Measurements from ENCODE around the gene KLHL26. TPM values are rescaled to one million over a fixed set of nuclear protein-coding genes. Genes with fewer than 3 reads are reported as not detected.

Gene KLHL26
- total and polyA plus RNA-seq, 2 of the 4 experiments (the other 2 are of a cell fraction): 2.2 to 4.7 TPM

DNA sequence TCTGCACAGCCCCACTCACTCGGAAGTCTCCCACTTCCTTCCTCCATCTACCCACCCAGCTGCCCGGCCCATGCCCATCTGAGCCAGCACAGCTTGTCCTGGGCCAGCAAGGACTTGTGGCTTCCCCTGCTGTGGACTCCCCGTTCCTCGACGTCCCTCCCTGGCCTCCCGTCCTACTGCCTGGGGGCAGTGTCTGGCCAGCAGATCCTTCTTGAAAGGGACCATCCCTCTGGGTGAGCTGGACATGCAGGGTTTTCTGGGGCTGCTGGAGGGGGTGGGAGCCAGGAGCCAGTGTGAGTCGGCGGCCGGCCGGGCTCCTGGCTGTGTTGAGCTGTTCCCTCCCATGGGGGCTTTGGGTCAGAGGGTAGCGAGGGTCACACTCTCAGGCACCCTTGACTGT is 73.4 kb downstream of the KLHL26 start:
- Histone ChIP-seq H3K4me3 (ENCODE audit: insufficient read depth, low read depth, low read length) (no peak overlapping the region), H2AFZ (replicated peaks; ENCODE audit: low read length, poor library complexity) (no peak overlapping the region), H3K14ac (replicated peaks; ENCODE audit: low read depth, low read length) (no peak overlapping the region), H3K9me3 (ENCODE audit: control insufficient read depth, insufficient read depth, low read length) (no peaks in the 10 kb centered on the region), H2AK9ac (replicated peaks; ENCODE audit: low read depth, low read length, poor library complexity) (no peak overlapping the region), H2BK120ac (ENCODE audit: low read depth, low read length) (no peak overlapping the region), H2BK5ac (ENCODE audit: low read depth, low read length, poor library complexity, severe bottlenecking) (no peak overlapping the region), H2BK15ac (ENCODE audit: low read depth, low read length) (no peak overlapping the region), H3K36me3 (ENCODE audit: control insufficient read depth, insufficient read depth, low read length) (no peaks in the 10 kb centered on the region), H3K56ac (ENCODE audit: extremely low read depth, insufficient read depth, low read length) (no peak overlapping the region), H4K91ac (ENCODE audit: insufficient read depth, low read depth, low read length) (no peak overlapping the region), H3K4ac (ENCODE audit: low read depth, low read length) (no peak overlapping the region), H3K27ac (ENCODE audit: insufficient read depth, low read length) (no peak overlapping the region), H3K4me2 (ENCODE audit: low read depth, low read length) (no peak overlapping the region), H4K20me1 (ENCODE audit: insufficient read depth, low read length) (peaks cover 36% of the 10 kb centered on the region), H3K79me1 (ENCODE audit: low read depth in 1 of 2, low read length in 2 of 2) (peaks cover 14 to 16% of the 10 kb centered on the region in 2 experiments), H3K23ac (ENCODE audit: low read depth, low read length) (no peak overlapping the region), H3K9ac (ENCODE audit: low read depth, low read length) (no peak overlapping the region), H2AK5ac (ENCODE audit: low read depth, low read length) (no peak overlapping the region), H2BK20ac (ENCODE audit: low read depth, low read length) (no peak overlapping the region), H3K9me1 (ENCODE audit: insufficient read depth, low read length) (peaks cover 7% of the 10 kb centered on the region; the same call in 1 of the 2 replicates), H4K5ac (ENCODE audit: low read depth, low read length) (no peak overlapping the region), H3K27me3 (ENCODE audit: control insufficient read depth, insufficient read depth, low read length) (no peaks in the 10 kb centered on the region), H3K4me1 (ENCODE audit: control insufficient read depth, insufficient read depth, low read length) (peaks cover 11% of the 10 kb centered on the region; the same call in 1 of the 2 replicates), H3K18ac (ENCODE audit: low read depth, low read length) (no peak overlapping the region), H4K8ac (ENCODE audit: low read depth in 2 of 2, low read length in 2 of 2) (no peak overlapping the region)
- DNase-seq (no peak), ATAC-seq (ENCODE audit: low read depth) (no peak)
- no peak for TF ChIP-seq MAFK (IDR thresholded peaks at IDR 0.05; ENCODE audit: low read depth, low read length)
- TF ChIP-seq, protein P1, sequence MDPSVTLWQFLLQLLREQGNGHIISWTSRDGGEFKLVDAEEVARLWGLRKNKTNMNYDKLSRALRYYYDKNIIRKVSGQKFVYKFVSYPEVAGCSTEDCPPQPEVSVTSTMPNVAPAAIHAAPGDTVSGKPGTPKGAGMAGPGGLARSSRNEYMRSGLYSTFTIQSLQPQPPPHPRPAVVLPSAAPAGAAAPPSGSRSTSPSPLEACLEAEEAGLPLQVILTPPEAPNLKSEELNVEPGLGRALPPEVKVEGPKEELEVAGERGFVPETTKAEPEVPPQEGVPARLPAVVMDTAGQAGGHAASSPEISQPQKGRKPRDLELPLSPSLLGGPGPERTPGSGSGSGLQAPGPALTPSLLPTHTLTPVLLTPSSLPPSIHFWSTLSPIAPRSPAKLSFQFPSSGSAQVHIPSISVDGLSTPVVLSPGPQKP (IDR thresholded peaks at IDR 0.05; ENCODE audit: borderline replicate concordance, low read depth, low read length): no peak
- TF ChIP-seq FOS (IDR thresholded peaks at IDR 0.05; ENCODE audit: low read depth, low read length): no peak
- no peak for TF ChIP-seq BHLHE40 (IDR thresholded peaks at IDR 0.05; ENCODE audit: low read depth, low read length)
- TF ChIP-seq CEBPB (IDR thresholded peaks at IDR 0.05; ENCODE audit: low read depth, low read length): no peak
- no peak for TF ChIP-seq RFX5 (IDR thresholded peaks at IDR 0.05; ENCODE audit: low read depth, low read length)
- TF ChIP-seq POLR2A (IDR thresholded peaks at IDR 0.05; ENCODE audit: low read depth, low read length): no peak
- TF ChIP-seq RCOR1 (IDR thresholded peaks at IDR 0.05; ENCODE audit: insufficient replicate concordance, low read length): no peak
- no peak for TF ChIP-seq CHD1 (IDR thresholded peaks at IDR 0.05; ENCODE audit: low read depth, low read length)
- TF ChIP-seq MAZ (IDR thresholded peaks at IDR 0.05; ENCODE audit: borderline replicate concordance, low read depth, low read length): no peak
- TF ChIP-seq, protein P2, sequence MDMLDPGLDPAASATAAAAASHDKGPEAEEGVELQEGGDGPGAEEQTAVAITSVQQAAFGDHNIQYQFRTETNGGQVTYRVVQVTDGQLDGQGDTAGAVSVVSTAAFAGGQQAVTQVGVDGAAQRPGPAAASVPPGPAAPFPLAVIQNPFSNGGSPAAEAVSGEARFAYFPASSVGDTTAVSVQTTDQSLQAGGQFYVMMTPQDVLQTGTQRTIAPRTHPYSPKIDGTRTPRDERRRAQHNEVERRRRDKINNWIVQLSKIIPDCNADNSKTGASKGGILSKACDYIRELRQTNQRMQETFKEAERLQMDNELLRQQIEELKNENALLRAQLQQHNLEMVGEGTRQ (IDR thresholded peaks at IDR 0.05; ENCODE audit: low read depth, low read length): no peak
- no peak for TF ChIP-seq MXI1 (IDR thresholded peaks at IDR 0.05; ENCODE audit: borderline replicate concordance, low read depth, low read length)
- TF ChIP-seq SMC3 (IDR thresholded peaks at IDR 0.05; ENCODE audit: low read depth, low read length): no peak
- no peak for TF ChIP-seq NFE2L2 (IDR thresholded peaks at IDR 0.05; ENCODE audit: low read depth, low read length)
- POLR2A ChIA-PET (ENCODE audit: unreplicated experiment): no interaction called here
- intact Hi-C loops (cut with micrococcal nuclease): no loop called here
- CTCF ChIA-PET: no interaction called here
- dilution Hi-C loops (cut with HindIII; ENCODE audit: low sequenced_read_pairs, unreplicated experiment): no loop called here
- 94% methylated on average over 5 of the region's 11 CpGs; no CpG with 5 or more reads in 1 of the 2 experiments for WGBS, 2 experiments (ENCODE audit: extremely low coverage in 2 of 2, insufficient read length in 1 of 2)
- in situ Hi-C loops (cut with MboI; ENCODE audit: low sequenced_read_pairs): no loop called here
- BruUV-seq (replicated peaks): no TSS peak

Measured in IMR-90 (cell line).